GM19397 (cell line): Measurements from ENCODE around the gene MAP1LC3B2.

Source experiments
- ATAC-seq: cut with Tn5 transposase; IDR thresholded peaks from one replicate; pipeline ENCODE4 v1.9.1; 2021; ENCODE audit warnings: mild to moderate bottlenecking, moderate library complexity; ENCODE audit not compliant: unreplicated experiment

Gene MAP1LC3B2

DNA sequence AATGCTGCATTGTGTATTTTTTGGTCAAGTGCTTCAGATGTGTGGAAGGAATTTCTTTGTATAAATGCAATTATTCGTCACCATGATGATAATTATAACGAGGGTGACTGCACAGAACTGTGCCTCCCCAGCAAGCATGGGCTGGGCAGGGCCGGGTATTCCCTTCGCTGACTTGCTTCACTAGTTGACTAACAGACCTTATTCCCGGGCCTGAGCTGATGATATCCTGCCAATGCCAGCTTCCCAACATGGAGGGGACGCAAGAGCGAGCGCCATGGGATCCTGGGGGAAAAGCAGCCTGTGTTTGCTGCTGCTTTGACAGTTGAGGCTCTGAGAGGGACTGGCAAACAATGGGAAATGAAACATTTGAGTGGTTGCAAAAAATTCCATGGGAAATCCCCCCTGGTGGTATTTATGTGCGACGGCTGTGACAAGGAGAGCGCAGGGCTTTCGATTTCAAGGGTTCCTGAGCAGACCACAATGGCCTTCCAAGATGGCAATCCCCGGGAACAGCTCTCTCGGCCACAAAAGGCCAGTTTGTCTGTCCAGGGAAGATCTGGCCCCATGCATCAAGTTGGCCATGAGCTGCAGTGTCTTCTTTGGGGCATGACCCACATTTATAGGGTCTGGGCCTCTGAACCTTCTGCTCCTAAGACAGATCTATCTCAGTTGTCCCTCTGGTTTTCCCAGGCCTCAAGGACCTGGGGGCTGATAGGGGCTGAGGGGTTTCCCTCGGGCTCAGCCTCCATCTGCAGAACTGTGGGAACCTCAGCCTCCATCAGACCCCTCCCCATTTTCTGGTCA lies 21.9 kb upstream of the MAP1LC3B2 start:
- peak; percentile 34 for ATAC-seq

DNA sequence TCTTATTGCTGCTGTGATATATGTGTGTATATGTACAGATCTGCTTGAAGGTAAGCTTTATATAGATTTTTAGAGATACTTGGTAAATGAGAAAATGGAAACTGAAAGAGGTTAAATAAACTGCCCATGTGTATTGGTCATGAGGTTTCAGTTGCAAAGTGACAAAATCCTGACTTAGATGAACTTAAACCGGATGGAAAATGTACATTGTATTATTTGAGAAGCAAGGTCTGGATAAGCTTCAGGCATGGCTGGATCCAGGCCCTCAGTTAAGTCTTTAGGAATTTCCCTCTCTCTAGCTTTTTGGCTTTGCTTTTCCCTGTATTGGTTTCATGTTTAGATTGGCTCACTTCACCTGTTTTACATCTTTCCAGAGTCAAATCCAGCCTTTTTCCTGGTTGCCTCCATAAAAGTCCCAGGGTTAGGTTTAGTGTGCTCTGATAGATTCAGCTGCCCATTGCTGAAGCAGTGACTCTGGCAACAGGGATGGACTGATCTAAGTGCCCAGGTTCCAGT lies 21.0 kb upstream of the MAP1LC3B2 start:
- peak; percentile 44 for ATAC-seq

GRCh38 chr12:116538682-116539305 lies 20.4 kb upstream of the MAP1LC3B2 start:
- no peak for ATAC-seq

- ATAC-seq, result no peak
These were observed 19.8 kb upstream of the MAP1LC3B2 start for GRCh38 chr12:116539361-116539771.

GRCh38 chr12:116539905-116540482 lies 19.2 kb upstream of the MAP1LC3B2 start:
- ATAC-seq, result no peak

DNA sequence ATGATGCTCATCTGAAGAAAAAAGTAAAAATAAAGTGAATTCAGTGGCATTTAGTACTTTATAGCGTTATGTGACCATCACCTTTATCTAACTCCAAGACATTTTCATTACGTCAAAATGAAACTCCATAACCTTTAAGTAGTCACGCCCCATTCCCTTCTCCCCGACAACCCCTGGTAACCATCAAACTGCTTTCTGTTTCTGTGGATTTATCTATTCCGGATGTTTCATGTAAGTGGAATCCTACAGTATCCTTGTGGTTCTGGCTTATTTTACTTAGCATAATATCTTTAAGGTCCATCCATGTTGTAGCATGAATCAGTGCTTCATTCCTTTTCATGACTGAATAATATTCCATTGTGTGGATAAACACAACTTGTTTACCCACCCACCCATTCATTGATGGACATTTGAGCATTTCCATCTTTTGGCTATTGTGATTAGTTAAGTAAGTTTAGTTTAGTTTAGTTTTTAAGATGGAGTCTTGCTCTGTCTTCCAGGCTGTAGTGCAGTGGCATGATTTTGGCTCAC lies 18.5 kb upstream of the MAP1LC3B2 start:
- ATAC-seq, result no peak

DNA sequence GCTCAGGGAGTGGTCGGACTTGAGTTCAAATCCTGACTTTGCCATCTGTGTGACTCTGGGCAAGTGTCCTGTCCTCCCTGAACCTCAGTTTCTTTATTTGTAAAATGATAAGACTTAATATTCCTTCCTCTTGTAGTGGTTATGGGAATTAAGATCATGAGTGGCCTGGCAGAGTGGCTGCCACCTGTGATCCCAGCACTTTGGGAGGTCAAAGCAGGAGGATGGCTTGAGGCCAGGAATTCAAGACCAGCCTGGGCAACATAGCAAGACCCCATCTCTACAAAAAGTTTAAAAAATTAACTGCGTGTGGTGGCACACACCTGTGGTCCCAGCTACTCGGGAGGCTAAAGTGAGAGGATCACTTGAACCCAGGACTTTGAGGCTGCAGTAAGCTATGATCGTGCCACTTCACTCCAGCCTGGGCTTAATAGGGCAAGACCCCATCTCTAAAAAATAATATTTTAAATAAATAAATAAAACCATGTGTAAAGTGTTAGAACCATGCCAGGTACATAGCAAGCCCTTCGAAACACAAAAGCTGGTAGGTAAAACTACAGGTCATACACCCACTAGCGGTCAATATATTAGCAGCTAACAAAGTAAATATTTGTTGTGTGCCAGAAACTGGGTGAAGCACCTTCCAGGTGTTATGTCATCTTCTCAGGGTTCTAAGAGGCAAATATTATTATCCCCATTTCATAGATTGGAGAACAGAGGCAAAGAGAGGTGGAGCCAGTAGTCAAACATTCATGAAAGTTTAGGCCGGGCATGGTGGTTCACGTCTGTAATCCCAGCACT lies 17.4 kb upstream of the MAP1LC3B2 start:
- ATAC-seq, result no peak

DNA sequence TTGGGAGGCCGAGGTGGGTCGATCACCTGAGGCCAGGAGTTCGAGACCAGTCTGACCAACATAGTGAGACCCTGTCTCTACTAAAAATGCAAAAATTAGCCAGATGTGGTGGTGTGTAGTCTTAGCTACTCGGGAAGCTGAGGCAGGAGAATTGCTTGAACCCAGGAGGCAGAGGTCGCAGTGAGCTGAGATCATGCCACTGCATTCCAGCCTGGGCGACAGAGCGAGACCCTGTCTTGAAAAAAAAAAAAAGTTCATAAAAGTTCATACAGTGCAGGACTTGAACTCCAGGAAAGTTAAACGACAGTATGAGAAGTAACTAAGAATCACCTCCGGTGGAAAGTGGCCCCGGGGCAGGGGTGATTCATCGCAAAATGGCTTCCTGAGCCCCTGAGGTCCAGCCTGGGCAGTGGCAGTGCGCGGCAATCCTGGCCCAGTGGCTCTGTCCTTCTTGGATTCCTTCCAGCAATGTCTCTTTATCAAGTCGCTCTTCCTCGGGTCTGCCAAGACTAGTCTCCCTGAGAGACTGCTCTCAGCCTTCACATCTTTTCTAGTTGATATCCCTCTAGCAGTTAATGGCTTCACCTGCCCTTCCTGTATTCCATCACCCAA lies 16.7 kb upstream of the MAP1LC3B2 start:
- ATAC-seq, result no peak

DNA sequence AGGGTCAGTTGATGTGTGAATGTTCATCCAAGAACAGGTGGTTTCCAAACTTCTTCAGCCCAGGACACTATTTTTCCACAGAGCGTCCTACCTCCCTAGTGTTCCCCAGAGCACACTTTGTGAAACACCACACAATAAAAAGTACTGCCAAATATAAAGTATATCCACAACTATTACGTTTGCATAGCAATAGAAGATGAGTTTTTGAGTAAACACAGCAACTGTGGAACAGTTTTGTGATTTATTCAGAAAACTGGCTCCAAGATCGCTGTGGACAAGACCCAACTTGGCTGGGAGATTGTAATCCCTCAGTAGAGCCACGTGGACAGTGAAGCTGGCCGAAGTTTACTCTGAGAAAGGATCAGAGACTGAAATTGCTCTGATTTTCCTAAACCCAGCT lies 14.5 kb upstream of the MAP1LC3B2 start:
- ATAC-seq, result no peak

DNA sequence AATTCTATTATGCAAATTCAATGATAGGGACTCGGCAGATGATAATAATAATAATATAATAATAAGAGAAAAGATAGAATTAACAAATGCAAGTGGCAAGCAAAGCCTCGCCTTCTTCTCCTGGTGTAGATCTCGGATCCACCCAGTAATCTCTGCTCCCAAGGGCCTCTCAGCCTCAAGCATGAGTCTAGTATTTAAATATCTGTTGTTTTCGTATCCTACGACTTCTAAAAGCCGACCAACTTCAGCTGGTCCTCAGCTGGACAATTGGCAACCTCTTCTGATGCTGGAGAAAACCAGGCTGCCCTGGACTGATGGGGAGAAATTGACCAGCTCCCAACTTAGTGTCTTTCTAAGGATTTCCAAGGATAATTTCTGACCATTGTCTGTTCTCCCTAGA lies 14.0 kb upstream of the MAP1LC3B2 start:
- no peak for ATAC-seq

GRCh38 chr12:116545936-116546335 lies 13.2 kb upstream of the MAP1LC3B2 start:
- ATAC-seq, result no peak

DNA sequence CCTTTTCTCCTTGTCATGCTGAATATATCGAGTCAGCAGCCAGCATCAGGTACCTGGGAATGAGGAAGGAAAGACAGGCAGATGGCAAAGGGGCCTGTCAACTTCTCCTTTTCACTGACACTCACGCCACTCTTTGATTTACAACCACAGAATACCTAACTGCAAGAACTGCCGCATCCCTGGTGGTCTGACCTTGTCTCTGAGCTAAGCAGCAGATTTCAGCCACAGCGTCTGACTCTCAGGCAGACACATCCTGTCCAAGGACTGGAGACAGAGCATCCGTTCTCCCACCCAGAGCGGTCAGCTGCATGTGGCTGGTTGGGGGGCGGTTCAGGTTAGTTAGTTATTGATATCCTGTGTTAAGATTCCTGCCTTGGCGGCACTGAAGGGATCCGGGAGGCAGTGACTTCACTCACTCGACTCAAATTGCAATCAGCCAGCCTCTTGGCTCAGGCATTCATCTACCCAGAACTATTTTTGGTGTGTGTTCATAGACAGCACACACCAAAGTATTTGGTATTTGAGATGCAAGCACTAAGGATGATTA lies 11.2 kb upstream of the MAP1LC3B2 start:
- ATAC-seq, result peak; percentile 92

DNA sequence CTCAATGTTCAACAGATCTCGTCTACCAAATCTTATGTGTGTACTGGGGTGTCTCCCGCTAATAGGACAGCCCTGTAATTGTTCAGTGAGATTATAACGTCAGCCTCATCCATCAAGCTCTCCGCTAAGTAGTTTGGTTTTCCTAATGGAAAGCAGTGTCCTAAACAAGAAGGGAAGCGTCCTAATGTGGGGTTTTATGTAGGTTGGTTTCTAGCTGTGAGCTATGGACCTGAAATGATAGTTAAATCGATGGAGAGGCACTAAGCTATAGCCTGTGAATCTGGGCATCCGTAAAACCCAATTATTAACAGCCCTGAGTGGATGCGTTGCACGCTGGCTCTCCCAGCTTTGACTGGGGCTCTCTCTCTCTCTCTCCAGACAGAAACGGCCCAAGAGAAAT lies 9.2 kb upstream of the MAP1LC3B2 start:
- no peak for ATAC-seq

GRCh38 chr12:116551151-116551550 lies 8.0 kb upstream of the MAP1LC3B2 start:
- no peak for ATAC-seq

GRCh38 chr12:116551619-116551951 lies 7.6 kb upstream of the MAP1LC3B2 start:
- no peak for ATAC-seq

DNA sequence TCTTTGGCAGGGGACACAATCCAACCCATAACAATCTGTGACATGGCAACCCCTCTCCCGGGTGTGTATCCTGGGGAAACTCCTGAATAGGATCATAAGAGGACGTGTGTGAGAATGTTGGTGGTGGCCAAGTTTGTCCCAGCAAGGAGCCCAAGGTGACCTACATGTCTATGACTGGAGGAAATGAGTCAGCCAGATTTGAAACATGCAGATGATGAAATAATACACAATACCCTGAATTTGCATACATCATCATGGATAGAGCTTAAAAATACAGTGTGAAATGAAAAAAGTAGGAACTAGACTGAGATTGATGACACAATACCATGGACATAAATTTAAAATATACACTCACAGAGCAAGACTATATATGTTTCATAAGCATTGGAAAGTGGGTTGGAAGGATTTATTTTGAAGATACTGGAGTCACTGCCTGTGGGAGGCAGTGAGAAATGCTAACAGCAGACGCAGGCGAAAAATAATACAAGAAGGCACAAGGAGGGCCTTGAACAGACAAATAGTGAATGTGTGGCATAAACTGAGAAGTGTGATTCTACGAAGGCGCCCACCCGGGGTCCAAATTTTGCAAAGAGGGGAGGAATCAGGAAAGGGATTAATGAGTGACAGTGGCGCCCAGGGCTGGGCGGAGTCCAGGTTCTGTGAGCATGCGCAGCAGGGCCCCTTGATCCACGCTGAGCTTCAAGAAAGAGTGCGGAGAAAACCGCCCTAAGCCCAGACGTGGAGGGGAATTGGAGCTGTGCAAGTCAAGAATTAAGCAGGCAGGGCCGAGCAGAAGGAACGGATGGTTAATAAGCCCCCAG lies 7.0 kb upstream of the MAP1LC3B2 start:
- no peak for ATAC-seq

DNA sequence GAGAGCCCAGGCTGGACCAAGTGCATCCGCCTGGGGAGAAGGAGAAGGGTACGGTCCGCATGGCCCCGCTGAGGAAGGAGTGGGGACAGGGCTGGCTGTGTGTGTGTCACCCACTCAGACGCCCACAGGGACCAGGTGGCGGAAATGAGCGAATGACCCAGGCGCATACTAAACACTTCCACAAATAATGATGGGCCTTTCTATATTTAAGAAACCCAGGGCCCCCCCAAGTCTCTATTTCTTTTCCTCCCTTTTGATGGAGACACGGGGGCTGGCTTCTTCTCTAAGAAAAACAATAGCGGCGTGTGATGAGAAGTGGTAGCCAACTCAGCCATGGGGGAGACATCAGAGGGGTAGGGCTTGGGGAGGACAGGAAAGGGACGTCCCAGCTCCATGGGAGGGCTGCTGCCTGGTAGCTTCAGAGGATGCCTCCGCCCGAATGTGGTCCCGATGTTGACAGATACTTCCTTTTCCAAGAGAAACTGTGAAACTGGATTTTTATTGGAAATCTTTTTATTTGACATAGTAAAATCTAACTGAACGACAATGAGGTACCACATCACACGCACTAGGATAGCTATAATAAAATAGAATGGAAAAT lies 6.3 kb upstream of the MAP1LC3B2 start:
- no peak for ATAC-seq

DNA sequence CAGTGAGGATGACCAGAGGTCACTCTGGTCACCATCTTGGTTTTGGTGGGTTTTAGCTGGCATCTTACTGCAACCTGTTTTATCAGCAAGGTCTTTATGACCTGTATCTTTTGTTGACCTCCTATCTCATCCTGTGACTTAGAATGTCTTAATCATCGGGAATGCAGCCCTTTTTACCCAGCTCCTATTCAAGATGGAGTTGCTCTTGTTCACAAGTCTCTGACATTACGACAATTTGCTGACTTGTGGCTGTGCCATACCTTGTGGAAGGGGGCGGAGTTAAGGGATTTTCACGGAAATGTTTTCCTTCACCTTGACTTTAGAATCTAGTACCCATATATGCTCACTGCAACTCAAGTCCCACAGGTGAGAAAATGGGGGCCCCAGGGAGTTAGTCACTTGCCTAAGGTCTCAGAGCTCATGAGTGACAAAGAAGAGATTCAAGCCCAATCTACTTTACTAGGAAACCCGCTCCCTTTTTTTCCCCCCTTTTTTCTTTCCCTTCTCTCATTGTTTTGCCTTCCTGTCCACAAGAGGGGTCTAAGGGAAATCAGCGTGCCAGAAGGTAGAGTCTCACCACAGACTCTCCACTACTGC lies 2.7 kb upstream of the MAP1LC3B2 start:
- no peak for ATAC-seq
